ENCODE measurements around the gene CDKN2A.

Gene CDKN2A

DNA sequence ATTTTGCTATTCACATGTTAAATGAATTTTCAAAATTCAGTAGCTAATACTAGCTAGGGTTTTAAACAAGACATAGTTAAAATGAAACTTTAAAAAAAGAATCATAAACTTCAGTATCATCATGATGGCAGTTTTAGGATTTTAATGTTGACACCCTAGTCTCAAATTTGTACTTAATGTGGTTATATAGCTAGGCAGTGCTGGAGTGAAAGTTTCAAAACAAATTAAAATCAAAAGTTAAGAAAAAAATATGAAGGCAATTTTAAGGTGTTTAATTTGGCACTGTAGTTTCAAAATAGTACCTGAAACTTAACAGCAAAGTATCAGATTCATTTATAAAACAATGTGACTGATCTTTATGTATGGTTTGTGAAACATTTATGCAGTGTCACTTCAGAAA, 34.2 kb upstream of the CDKN2A start:
- H3K4me3 ChIP-seq (ENCODE audit: low read length), result no peak overlapping the region
- no peak for TF ChIP-seq ZNF274 (IDR thresholded peaks at IDR 0.05; ENCODE audit: low read depth, low read length)

DNA sequence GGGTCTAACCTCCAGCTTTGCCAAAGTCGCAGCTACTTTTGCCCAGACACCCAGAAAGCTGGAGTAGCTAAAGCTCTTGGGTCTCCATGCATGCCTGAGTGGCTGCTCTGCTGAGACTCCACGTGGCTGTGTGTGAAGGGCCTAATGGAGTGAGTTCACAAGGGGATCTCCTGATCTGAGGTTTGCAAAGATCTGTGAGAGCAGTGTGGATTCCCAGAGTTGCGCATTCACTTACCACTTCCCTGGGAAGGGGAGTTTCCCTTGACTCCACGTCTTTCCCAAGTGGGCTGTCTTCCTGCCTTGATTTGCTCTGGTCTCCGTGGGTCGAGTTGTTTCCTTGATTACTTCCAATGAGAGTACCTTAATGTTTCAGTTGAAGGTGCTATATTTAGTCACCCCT, 32.5 kb upstream of the CDKN2A start:
- no peak overlapping the region for H3K4me3 ChIP-seq (ENCODE audit: low read length)
- no peak for TF ChIP-seq ZNF274 (IDR thresholded peaks at IDR 0.05; ENCODE audit: low read depth, low read length)

DNA sequence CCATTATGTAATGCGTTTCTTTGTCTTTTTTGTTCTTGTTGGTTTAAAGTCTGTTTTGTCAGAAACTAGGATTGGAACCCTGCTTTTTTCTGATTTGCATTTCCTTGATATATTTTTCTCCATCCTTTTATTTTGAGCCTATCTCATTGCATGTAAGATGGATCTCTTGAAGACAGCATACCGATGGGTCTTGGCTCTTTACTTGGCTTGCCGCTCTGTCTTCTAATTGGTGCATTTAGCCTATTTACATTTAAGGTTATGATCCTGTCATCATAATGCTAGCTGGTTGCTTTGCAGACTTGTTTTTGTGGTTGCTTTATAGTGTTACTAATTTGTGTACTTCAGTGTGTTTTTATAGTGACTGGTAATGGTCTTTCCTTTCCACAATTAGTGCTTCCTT, 28.2 kb upstream of the CDKN2A start:
- no peak overlapping the region for H3K4me3 ChIP-seq (ENCODE audit: low read length)

DNA sequence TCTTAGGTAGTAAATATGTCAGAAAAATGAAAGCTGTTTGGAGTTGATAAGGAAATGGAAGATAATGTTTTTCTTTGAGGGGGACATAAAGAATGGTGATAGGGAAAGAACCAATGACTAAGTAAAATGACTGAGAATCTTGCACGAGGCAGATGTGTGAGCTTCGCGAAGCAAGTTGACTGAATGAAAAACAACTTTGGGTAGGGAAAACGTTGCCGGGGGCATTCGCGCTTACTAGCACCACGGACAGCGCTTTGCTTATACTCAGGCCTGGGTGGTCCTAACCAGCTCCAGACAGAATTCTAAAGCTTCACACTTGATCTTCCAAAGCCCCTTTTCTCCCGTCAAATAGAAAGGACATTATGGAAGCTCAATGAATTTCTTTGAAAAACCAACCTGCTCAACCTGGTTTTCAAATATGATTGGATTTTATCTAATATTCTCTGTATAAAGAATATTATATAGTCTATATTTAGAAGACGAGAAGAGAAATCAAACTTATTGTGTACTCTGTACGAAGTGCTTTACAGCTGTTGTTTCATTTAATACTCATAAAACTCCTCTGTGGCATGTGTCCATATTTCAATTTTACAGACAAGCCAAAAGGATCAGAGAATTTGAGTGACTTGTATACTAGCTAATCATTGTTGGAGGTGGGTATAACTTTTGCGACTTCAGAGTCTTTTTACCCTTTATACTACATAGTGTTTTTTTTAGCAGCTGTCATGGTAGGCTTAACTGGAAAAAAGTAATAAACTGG, 16.9 kb upstream of the CDKN2A start:
- H3K4me3 ChIP-seq (ENCODE audit: low read length), result no peak overlapping the region
- no peak for TF ChIP-seq ZNF274 (IDR thresholded peaks at IDR 0.05; ENCODE audit: low read depth, low read length)

More for the DNA sequence above, 28.2 kb upstream of the CDKN2A start:
- no peak for TF ChIP-seq ZNF274 (IDR thresholded peaks at IDR 0.05; ENCODE audit: low read depth, low read length)

DNA sequence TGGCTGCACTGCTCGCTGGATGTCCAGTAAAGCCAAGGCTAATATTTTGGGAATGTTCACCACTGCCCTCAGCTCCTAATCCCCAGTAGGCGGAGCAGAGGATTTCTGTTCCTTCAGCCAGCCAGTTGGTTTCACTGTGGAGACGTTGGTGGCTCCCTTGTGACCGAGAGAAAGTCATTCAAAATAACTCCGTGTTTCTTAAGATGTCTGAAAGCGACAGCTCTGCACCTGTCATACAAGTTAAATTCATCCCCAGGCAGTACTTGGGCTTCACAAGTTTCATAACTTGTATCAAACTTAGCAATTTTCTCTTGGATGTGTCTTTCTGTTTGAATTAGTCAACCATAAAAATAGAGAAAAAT, 15.3 kb upstream of the CDKN2A start:
- peak overlapping the region; percentile 74; the same call in 1 of the 2 replicates for H3K4me3 ChIP-seq (ENCODE audit: low read length)
- TF ChIP-seq ZNF274 (IDR thresholded peaks at IDR 0.05; ENCODE audit: low read depth, low read length), result no peak

DNA sequence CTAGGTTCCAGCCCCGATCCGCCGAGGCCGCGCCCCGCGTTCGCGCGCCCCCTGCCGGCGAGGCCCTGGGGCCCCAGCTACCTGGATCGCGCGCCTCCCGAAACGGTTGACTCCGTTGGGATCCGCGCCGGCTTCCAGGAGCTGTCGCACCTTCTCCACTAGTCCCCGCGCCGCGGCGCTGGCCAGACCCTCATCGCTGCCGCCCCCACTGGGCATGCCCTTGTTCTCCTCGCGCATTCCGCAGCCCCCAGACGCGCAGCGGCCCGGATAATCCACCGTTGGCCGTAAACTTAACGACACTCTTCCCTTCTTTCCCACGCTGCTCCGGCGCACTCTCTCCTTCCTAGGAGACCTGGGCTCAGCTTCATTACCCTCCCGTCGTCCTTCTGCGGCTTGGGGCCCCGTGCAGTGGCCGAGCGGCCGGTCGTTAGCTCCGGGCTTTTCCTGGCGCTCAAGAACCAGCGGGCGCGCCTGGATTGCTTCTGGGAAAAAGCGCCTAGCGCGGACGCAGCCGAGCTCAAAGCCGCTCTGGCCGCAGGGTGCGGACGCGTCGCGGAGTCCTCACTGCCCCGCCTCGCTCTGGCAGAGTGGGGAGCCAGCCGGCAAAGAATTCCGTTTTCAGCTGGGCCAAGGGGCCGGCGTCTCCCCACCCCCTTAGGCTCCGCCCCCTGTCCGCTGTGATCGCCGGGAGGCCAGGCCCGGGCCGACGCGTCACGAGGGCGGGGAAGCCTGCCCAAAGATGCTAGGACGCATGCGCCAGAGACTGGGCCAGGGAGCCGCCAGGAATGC, 14.7 kb upstream of the CDKN2A start, which contains the start of gene CDKN2B:
Gene CDKN2B (minus strand): TSS at position 589 of the 789 bp plus-strand sequence. CDS start 352 bp downstream, at position 237.
- peak within 1 kb of the TSS; percentile 74 for H3K4me3 ChIP-seq (ENCODE audit: low read length)
- TF ChIP-seq ZNF274 (IDR thresholded peaks at IDR 0.05; ENCODE audit: low read depth, low read length), result no peak

DNA sequence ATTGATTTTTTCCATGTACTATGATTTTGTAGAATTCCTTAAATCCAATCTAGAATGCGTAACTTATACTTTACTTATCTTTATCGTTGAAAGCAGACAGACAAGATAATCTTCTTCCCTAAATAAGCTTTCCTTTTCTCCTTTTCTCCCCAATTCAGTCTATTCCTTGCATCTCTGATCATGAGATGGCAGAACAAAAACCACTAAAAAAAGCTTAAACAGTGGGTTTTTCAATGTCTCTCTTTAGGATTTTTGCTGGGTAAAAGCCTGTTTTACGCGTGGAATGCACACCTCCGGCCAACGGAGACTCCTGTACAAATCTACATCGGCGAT, 14.2 kb upstream of the CDKN2A start:
- H3K4me3 ChIP-seq (ENCODE audit: low read length), result peak overlapping the region; percentile 74
- TF ChIP-seq ZNF274 (IDR thresholded peaks at IDR 0.05; ENCODE audit: low read depth, low read length), result no peak

DNA sequence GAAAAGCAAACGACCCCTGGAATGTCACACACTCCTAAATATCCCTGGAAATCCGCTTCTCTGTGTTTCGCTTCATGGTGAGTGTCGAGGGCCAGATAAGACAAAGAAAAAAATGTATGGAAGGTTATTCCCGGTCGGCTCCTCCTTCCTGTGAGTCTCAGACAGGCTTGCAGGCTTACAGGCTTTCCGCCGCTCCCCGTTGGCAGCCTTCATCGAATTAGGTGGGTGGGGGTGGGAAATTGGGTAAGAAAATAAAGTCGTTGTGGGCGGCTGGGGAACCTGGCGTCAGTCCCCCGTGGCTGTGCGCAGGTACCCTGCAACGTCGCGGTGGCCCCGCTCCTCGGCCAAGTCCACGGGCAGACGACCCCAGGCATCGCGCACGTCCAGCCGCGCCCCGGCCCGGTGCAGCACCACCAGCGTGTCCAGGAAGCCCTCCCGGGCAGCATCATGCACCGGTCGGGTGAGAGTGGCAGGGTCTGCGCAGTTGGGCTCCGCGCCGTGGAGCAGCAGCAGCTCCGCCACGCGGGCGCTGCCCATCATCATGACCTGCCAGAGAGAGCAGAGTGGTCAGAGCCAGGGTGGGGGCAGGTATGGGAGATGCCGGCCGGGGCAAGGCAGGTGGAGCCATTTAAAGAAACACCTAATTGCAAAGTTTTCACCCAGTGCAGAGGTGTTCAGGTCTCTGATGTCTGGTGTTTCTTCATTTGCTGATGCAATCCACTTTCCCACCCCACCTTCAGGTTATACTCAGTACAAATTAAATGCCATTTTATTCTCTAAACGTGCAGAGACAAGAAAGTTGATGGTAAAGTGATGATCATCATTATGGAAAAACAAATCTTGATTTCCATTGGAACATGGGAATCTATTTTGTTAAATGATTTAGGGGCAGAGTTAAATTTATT, 11.8 kb upstream of the CDKN2A start:
- H3K4me3 ChIP-seq (ENCODE audit: low read length), result no peak overlapping the region; the same call in 1 of the 2 replicates
- no peak for TF ChIP-seq ZNF274 (IDR thresholded peaks at IDR 0.05; ENCODE audit: low read depth, low read length)

DNA sequence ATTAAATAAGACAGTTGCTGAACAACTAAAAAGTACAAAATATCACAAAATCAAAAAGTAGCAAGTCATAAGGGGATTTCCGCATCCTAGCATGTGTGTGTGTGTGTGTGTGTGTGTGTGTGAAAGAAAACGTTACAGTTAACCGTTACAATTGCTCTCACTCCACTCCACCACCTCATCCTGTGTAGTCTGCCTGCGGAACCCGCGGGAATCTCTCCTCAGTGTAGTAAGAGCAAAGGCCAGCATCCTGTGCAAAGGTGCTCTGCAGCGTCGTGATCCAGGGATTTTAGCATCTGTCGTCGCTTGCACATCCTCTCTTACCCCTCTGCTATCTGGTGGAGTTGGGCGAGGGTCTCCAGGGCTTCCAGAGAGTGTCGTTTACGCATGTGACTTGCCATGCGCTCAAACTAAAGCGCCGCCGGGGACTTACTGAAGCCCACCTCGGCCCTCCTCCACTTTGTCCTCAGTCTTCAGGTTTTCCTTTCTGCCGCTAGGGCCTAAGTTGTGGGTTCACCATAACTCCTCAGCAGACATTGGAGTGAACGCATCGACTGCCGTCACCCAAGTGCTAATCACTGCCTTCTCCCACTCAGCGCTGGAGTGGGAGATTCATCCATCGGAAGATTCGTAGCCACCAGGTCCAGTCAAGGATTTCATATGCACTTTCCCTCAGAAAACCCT, 11.0 kb upstream of the CDKN2A start:
- no peak overlapping the region for H3K4me3 ChIP-seq (ENCODE audit: low read length)
- no peak for TF ChIP-seq ZNF274 (IDR thresholded peaks at IDR 0.05; ENCODE audit: low read depth, low read length)

DNA sequence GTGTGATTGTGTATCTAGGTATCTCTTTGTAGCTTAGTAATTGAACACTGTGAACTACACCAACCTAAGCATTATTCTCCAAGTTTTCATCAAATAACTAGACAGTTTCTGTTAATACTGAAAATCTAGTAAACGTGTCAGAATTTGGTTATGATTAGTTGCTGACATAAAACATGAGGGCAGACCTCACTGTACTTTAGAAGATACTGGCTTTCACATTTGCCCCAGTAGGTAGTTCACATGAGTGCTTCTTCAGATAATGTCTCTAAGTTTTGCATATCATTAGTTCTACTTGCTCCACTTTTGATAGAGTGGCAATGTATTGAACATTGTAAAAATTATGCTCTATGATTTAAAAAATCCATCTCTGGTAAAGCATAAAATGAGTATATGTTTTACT, 7.8 kb upstream of the CDKN2A start:
- TF ChIP-seq ZNF274 (IDR thresholded peaks at IDR 0.05; ENCODE audit: low read depth, low read length), result no peak
- no peak overlapping the region for H3K4me3 ChIP-seq (ENCODE audit: low read length)

DNA sequence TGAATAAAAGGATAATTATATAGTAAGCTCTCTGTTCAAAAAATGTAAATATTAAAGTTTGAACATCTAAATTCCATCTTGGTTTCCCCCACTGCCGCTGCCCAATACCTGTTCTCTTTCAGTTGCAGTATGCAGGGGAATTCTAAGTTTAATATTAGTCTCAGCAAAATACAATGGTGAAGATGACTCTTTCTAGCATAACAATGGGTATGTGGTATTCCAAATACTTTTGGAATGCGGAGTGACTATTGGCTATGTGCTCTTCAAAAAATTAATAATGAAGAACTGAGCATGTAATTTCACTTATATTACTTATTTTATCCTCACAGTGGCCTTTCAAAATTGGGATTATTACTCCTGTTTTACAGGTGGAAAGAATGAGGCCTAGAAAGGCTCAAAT, 3.8 kb upstream of the CDKN2A start:
- no peak for TF ChIP-seq ZNF274 (IDR thresholded peaks at IDR 0.05; ENCODE audit: low read depth, low read length)
- no peak overlapping the region for H3K4me3 ChIP-seq (ENCODE audit: low read length)

DNA sequence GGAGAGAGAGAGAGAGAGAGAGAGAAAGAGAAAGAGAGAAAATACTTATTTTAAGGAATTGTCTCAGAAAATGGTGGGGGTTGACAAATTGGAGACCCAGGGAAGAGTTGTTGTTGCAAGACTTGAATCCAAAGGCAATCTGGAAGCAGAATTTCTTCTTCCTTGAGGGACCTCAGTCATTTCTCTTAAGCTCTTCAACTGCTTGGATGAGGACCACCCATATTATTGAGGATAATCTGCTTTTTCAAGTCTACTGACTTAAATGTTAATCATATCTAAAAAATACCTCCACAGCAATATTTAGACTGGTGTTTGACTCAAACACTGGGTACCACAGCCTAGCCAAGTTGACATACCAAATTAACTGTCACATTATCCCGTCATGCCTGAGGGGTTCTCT, 3.3 kb upstream of the CDKN2A start:
- no peak for TF ChIP-seq ZNF274 (IDR thresholded peaks at IDR 0.05; ENCODE audit: low read depth, low read length)
- H3K4me3 ChIP-seq (ENCODE audit: low read length), result no peak overlapping the region

DNA sequence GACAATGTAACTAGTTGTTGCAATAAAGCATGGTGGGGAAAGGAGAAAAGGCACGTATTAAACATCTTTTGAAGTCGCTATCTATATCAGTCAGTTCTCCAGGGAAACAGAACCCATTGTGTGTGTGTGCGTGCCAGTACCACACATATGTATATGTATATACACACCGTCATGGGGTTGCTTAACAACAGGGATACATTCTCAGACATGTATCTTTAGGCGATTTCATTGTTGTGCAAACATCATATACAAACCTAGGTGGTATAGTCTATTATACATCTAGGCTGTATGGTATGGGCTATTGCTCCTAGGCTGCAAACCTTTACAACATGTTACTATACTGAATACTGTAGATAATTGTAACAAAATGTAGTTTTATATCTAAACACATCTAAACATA, 2.7 kb upstream of the CDKN2A start:
- H3K4me3 ChIP-seq (ENCODE audit: low read length), result no peak overlapping the region
- no peak for TF ChIP-seq ZNF274 (IDR thresholded peaks at IDR 0.05; ENCODE audit: low read depth, low read length)

DNA sequence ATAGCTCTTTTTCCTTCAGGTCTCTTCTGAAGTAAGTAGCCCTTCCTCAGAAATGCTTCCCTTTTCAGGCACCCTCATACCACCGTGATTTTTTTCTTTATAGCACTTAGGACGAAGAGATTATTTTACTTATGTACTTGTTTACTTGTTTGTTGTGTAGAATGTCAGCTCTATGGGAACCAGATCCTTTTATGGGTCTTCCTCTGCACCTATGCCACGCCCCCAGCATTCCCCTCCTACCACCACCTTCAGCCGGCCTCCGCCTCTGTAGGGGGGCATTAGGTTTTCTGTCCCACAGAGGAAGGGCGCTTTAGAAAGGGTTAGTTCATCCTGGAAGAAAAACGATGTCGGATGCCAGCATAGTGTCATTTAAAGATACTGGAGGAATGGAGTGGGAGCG, 2.2 kb upstream of the CDKN2A start:
- no peak overlapping the region for H3K4me3 ChIP-seq (ENCODE audit: low read length)
- TF ChIP-seq ZNF274 (IDR thresholded peaks at IDR 0.05; ENCODE audit: low read depth, low read length), result no peak

Measured in GM08714 (cell line).